Fibroblast of skin of right quadriceps (primary cell): ENCODE results near the gene AP4B1.

Source experiments
- DNase-seq: peaks from one replicate; pipeline ENCODE4 v3.0.0-alpha.2; 2013

AP4B1 gene

GRCh38 chr1:113929750-113930498, 25.3 kb upstream of the AP4B1 start:
- peak; percentile 28 for DNase-seq

GRCh38 chr1:113928941-113929749, 24.5 kb upstream of the AP4B1 start, which contains the start of gene HIPK1:
HIPK1 (plus strand) TSS chr1:113929324.
- DNase-seq = peak; percentile 89

GRCh38 chr1:113928187-113928930, 23.8 kb upstream of the AP4B1 start:
- DNase-seq = no peak

GRCh38 chr1:113924473-113924872, 19.9 kb upstream of the AP4B1 start:
- DNase-seq = no peak

- DNase-seq = no peak
Measured at GRCh38 chr1:113922957-113923356, 18.4 kb upstream of the AP4B1 start.

GRCh38 chr1:113918243-113918642, 13.6 kb upstream of the AP4B1 start:
- DNase-seq = no peak

- DNase-seq = peak; percentile 31
Measured at GRCh38 chr1:113917400-113918082, 12.9 kb upstream of the AP4B1 start.

- DNase-seq = no peak
Measured at GRCh38 chr1:113916974-113917373, 12.4 kb upstream of the AP4B1 start.

- DNase-seq = no peak
Measured at GRCh38 chr1:113913887-113914664, 9.5 kb upstream of the AP4B1 start.

GRCh38 chr1:113913312-113913668, 8.7 kb upstream of the AP4B1 start:
- no peak for DNase-seq

GRCh38 chr1:113912594-113913311, 8.2 kb upstream of the AP4B1 start:
- DNase-seq = peak; percentile 81

- peak; percentile 7 for DNase-seq
Measured at GRCh38 chr1:113905435-113905861, 849 bp upstream of the AP4B1 start.

GRCh38 chr1:113904293-113904673, 316 bp downstream of the AP4B1 start:
- DNase-seq = no peak

GRCh38 chr1:113903501-113904292, 902 bp downstream of the AP4B1 start:
- DNase-seq = no peak

- no peak for DNase-seq
Measured at GRCh38 chr1:113901191-113901590, 3.4 kb downstream of the AP4B1 start.

- DNase-seq = no peak
Measured at GRCh38 chr1:113899111-113899510, 5.5 kb downstream of the AP4B1 start.

GRCh38 chr1:113898241-113898814, 6.3 kb downstream of the AP4B1 start:
- DNase-seq = no peak

GRCh38 chr1:113895961-113896360, 8.6 kb downstream of the AP4B1 start:
- peak; percentile 13 for DNase-seq

GRCh38 chr1:113895098-113895497, 9.5 kb downstream of the AP4B1 start:
- DNase-seq = no peak

GRCh38 chr1:113893267-113893666, 11.3 kb downstream of the AP4B1 start:
- DNase-seq = no peak
